Sigmoid colon (tissue), 7 donors: ENCODE measurements around the gene CDIPT. TPM values are rescaled to one million over a fixed set of nuclear protein-coding genes. Genes with fewer than 3 reads are reported as not detected.

Source experiments
- DNase-seq: peaks from one replicate; pipeline ENCODE4 v3.0.0-alpha.2; 2019
- H3K27ac ChIP-seq, 4 donors: fragments of 200-600 bp; sonication (generic); one replicate each; pipeline ENCODE4 v1.5.1; 2016 to 2019; ENCODE audit warnings: mild to moderate bottlenecking in 1 of 4
- H3K27me3 ChIP-seq, 3 donors: fragments of 200-600 bp; sonication (generic); one replicate each; pipeline ENCODE4 v1.5.1; 2019; ENCODE audit warnings: mild to moderate bottlenecking in 1 of 3
- H3K36me3 ChIP-seq, 4 donors: fragments of 200-600 bp; sonication (generic); one replicate each; pipeline ENCODE4 v1.5.1; 2016 to 2019
- H3K4me1 ChIP-seq, 4 donors: fragments of 200-600 bp; sonication (generic); one replicate each; pipeline ENCODE4 v1.5.1; 2017 to 2019
- H3K4me3 ChIP-seq, 4 donors: fragments of 200-600 bp; sonication (generic); one replicate each; pipeline ENCODE4 v1.5.1; 2017 to 2019; ENCODE audit warnings: mild to moderate bottlenecking in 2 of 4, moderate library complexity in 1 of 4
- H3K9me3 ChIP-seq, 4 donors: fragments of 200-600 bp in 3 of 4; sonication (generic) in 3 of 4; one replicate each; pipeline versions ENCODE4 v1.5.1 to v1.6.1; 2013 to 2019
- CTCF ChIP-seq, 4 experiments: fragments of 450-650 bp in 3 of 4; fragments of 200-600 bp in 1 of 4; IDR thresholded peaks; one replicate each; pipeline ENCODE4 v1.5.1; 2016 to 2019; ENCODE audit warnings: antibody characterized with exemption in 4 of 4, mild to moderate bottlenecking in 3 of 4, moderate library complexity in 2 of 4
- EP300 ChIP-seq, 4 donors: sonication (generic); formaldehyde crosslinking; IDR thresholded peaks; one replicate each; pipeline ENCODE4 v1.6.1; 2017; ENCODE audit warnings: antibody characterized with exemption in 4 of 4
- POLR2A ChIP-seq, 2 donors: fragments of 450-650 bp; IDR thresholded peaks; one replicate each; pipeline ENCODE4 v1.6.1; 2016; ENCODE audit warnings: antibody characterized with exemption in 2 of 2, mild to moderate bottlenecking in 2 of 2, moderate library complexity in 2 of 2
- POLR2AphosphoS5 ChIP-seq, 4 donors: sonication (generic); formaldehyde crosslinking; IDR thresholded peaks; one replicate each; pipeline ENCODE4 v1.6.1; 2017; ENCODE audit warnings: antibody characterized with exemption in 4 of 4
- WGBS, 2 donors: extraction: QIAGEN DNeasy Blood & Tissue Kit; methylation state at CpG; one replicate each; pipeline ENCODE4 v1.1.7; 2013; 5-methylcytosine and 5-hydroxymethylcytosine counted together
- intact Hi-C: fragments of 100-400 bp; cut with DNase I; formaldehyde crosslinking; loops from one replicate; pipeline ENCODE4 v1.15.1; 2023
- polyA plus RNA-seq, 3 donors: library from polyadenylated mRNA; stranded (reverse); fragments of 200-250 nt; gene quantifications; one replicate each; pipeline ENCODE4 v1.2.3, GENCODE V29; 2013
- total RNA-seq, 4 donors: library from RNA; depleted of rRNA; stranded (reverse); fragments of >200 nt; gene quantifications; one replicate each; pipeline ENCODE4 v1.1.0, GENCODE V29; 2016
- donor health status: healthy with polysubstance abuse.
- donor health status: Bipolar disorder and iron deficiency.
- donor health status: healthy.

The CDIPT gene
- total and polyA plus RNA-seq, 7 donors, result 39.8 to 120 (median 107) TPM

DNA sequence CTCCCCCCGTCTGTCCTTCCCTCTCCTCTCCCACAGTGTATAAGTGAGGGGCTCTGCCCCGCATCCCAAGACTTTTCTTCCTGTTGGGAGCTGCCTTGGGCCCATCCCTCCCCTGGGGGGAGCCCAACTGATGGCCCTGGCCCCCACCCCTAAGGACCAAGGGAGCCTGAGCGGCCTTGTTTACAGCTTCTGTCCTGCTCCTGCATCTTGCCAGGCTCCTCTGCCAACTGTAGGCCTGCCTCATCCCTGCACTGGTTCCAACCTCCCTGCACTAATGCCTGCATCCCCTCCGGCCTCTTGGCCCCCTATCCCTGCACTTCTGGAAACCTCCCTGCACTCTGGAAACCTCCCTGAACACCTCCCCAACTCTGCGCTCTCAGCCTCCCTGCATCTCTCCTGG, 48.4 kb downstream of the CDIPT start:
- Histone ChIP-seq H3K27me3 (no peaks in the 10 kb centered on the region), H3K4me3 (no peak overlapping the region), H3K27ac (peak overlapping the region; percentile 94 to 97 (median 95)), H3K36me3 (peaks cover 0 to 23% (median 4%) of the 10 kb centered on the region in 4 donors), H3K9me3 (no peaks in the 10 kb centered on the region), H3K4me1 (peaks cover 0 to 81% (median 71%) of the 10 kb centered on the region in 4 donors)
- TF ChIP-seq POLR2AphosphoS5 (IDR thresholded peaks at IDR 0.05) (no peak), CTCF (IDR thresholded peaks at IDR 0.05) (no peak), POLR2A (IDR thresholded peaks at IDR 0.05) (no peak), EP300 (IDR thresholded peaks at IDR 0.05) (no peak)
- 78 to 89% methylated on average over 5 of the region's 5 CpGs for WGBS, 2 donors
- DNase-seq, result no peak
- intact Hi-C loops, result loop anchor here (5.0 to 10.0 kb wide), 3 partner anchors 253 to 840 kb away; partner anchors contain the start of genes ALDOA, FBRS, PRR14 and TBX6

DNA sequence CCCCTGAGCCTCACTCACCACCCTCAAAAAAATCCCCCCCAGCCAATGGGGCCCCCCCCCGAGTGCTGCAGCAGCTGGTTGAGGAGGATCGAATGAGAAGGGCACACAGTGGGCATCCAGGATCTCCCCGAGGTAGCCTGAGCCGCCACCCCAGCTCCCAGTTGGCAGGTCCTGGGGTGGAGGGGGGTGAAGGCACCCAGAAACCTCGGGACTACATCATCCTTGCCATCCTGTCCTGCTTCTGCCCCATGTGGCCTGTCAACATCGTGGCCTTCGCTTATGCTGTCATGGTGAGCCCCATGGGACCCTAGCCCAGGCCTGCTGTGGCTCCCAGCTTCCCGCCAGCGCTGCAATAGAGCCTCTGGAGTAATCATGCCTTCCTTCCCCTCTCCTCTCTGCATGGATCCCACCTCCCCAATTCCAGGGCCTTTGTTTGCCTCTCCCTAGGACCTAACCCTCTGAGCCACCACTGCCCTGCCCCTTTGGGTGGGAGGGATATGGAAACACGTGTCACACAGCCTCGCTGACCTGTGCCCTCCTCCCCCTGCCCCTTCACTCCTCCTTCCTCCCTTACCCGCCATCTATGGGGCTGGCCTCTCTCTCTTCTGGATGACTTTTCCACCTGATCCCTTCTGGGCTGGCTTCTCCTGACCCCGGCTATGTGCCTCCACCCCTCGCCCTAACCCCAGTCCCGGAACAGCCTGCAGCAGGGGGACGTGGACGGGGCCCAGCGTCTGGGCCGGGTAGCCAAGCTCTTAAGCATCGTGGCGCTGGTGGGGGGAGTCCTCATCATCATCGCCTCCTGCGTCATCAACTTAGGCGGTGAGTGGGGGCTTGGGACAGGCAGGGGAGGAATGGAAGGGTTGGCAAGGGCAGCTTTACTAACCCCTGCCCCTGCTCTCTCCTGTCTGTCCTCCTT, 49.1 kb downstream of the CDIPT start:
- Histone ChIP-seq H3K27ac (peak overlapping the region; percentile 94 to 97 (median 95)), H3K27me3 (no peaks in the 10 kb centered on the region), H3K36me3 (peaks cover 0 to 23% (median 6%) of the 10 kb centered on the region in 4 donors), H3K9me3 (no peaks in the 10 kb centered on the region), H3K4me3 (peak overlapping the region in 1 of 4 donors; percentile 66), H3K4me1 (peaks cover 0 to 81% (median 72%) of the 10 kb centered on the region in 4 donors)
- TF ChIP-seq POLR2A (IDR thresholded peaks at IDR 0.05) (no peak), EP300 (IDR thresholded peaks at IDR 0.05) (no peak), CTCF (IDR thresholded peaks at IDR 0.05) (no peak), POLR2AphosphoS5 (IDR thresholded peaks at IDR 0.05) (no peak)
- intact Hi-C loops, result loop anchor here (5.0 to 10.0 kb wide), 3 partner anchors 253 to 841 kb away; partner anchors contain the start of genes ALDOA, FBRS, PRR14 and TBX6
- no peak for DNase-seq
- WGBS, 2 donors, result 68 to 77% methylated on average over 24 of the region's 24 CpGs

- peaks cover 0 to 87% (median 80%) of the 10 kb centered on the region in 4 donors for H3K4me1 ChIP-seq
- intact Hi-C loops, result loop anchor here (5.0 to 10.0 kb wide), 3 partner anchors 254 to 842 kb away; partner anchors contain the start of genes ALDOA, FBRS, PRR14 and TBX6
- WGBS, 2 donors, result 76 to 78% methylated on average over 9 of the region's 9 CpGs
Measured at GRCh38 chr16:29812754-29813643, 50.0 kb downstream of the CDIPT start.

GRCh38 chr16:29811896-29812665, 50.9 kb downstream of the CDIPT start, which contains the start of gene PRRT2:
Gene PRRT2 (plus strand): TSS chr16:29812193. CDS start chr16:29813055, 862 bp downstream.
- Histone ChIP-seq H3K9me3 (no peaks in the 10 kb centered on the region), H3K27me3 (no peaks in the 10 kb centered on the region), H3K36me3 (peaks cover 0 to 22% (median 8%) of the 10 kb centered on the region in 4 donors), H3K4me1 (peaks cover 0 to 87% (median 79%) of the 10 kb centered on the region in 4 donors), H3K4me3 (peak within 1 kb of the TSS; percentile 46 to 66 (median 60)), H3K27ac (peak within 1 kb of the TSS; percentile 94 to 97 (median 95))
- TF ChIP-seq POLR2AphosphoS5 (IDR thresholded peaks at IDR 0.05), result peak in 3 of 4 donors; percentile 4 to 58 (median 52)
- no peak for TF ChIP-seq EP300 (IDR thresholded peaks at IDR 0.05)
- intact Hi-C loops, result loop anchor here (5.0 to 10.0 kb wide), 3 partner anchors 255 to 843 kb away; partner anchors contain the start of genes ALDOA, FBRS, PRR14 and TBX6
- peak; percentile 89 for DNase-seq
- 2 to 4% methylated on average over 69 of the region's 69 CpGs for WGBS, 2 donors

More at GRCh38 chr16:29812754-29813643, 50.0 kb downstream of the CDIPT start:
- DNase-seq, result no peak
- H3K9me3 ChIP-seq, result no peaks in the 10 kb centered on the region
- H3K27ac ChIP-seq, result peak overlapping the region; percentile 94 to 97 (median 95)
- TF ChIP-seq POLR2AphosphoS5 (IDR thresholded peaks at IDR 0.05) (no peak), EP300 (IDR thresholded peaks at IDR 0.05) (no peak), POLR2A (IDR thresholded peaks at IDR 0.05) (no peak)
- peaks cover 0 to 22% (median 8%) of the 10 kb centered on the region in 4 donors for H3K36me3 ChIP-seq
- peak overlapping the region; percentile 46 to 66 (median 60) for H3K4me3 ChIP-seq
- no peaks in the 10 kb centered on the region for H3K27me3 ChIP-seq
